Endothelial cell of umbilical vein (primary cell): ENCODE data around the gene NUDT16L1. TPM values are rescaled to one million over a fixed set of nuclear protein-coding genes. Genes with fewer than 3 reads are reported as not detected.

ENCODE experiments used
- BruUV-seq: library from RNA; stranded (reverse); fragments of 400-500 nt; replicated peaks from 2 replicates; lab custom pipeline; 2021; lab: Mats Ljungman, UMichigan
- CTCF ChIA-PET: fragments of 300-600, 350-600 bp; sonication (Branson Sonifier 250); formaldehyde crosslinking; loops from one replicate; lab custom pipeline; 2021; ENCODE audit warnings: antibody characterized with exemption, inconsistent platforms; lab: Charles Lee
- POLR2A ChIA-PET: fragments of 300-600, 350-600 bp; sonication (Branson Sonifier 250); formaldehyde crosslinking; loops from one replicate; lab custom pipeline; 2021; ENCODE audit warnings: antibody characterized with exemption, inconsistent platforms; lab: Charles Lee
- DNase-seq: peaks from one replicate; pipeline ENCODE4 v3.0.0-alpha.2; 2011; ENCODE audit warnings: low read depth, low spot score
- FAIRE-seq: peaks from 2 replicates; lab custom pipeline; 2011; peaks lifted over from hg19 to GRCh38; lab: Jason Lieb, UNC
- H2AFZ ChIP-seq: 2 replicates; pipeline ENCODE4 v1.6.0; 2012; ENCODE audit warnings: low read depth, low read length, control low read depth, inconsistent platforms
- H3K27ac ChIP-seq: 2 replicates; pipeline ENCODE4 v1.5.1; 2011; ENCODE audit warnings: low read depth, mild to moderate bottlenecking, control low read depth, low read length, moderate library complexity; ENCODE audit not compliant: insufficient read depth
- H3K27me3 ChIP-seq, 2 experiments: 2 replicates each; pipeline versions ENCODE4 v1.6.0 to v1.6.1; 2011; ENCODE audit warnings: low read length in 2 of 2, mixed read lengths in 1 of 2; ENCODE audit not compliant: control insufficient read depth in 2 of 2, insufficient read depth in 2 of 2
- H3K36me3 ChIP-seq, 2 experiments: 2 replicates in 1 of 2; 3 replicates in 1 of 2; pipeline ENCODE4 v1.5.1; 2011; ENCODE audit warnings: low read length in 2 of 2, mild to moderate bottlenecking in 1 of 2, moderate library complexity in 1 of 2; ENCODE audit not compliant: control insufficient read depth in 2 of 2, insufficient read depth in 2 of 2; ENCODE audit errors: extremely low read depth in 1 of 2
- H3K4me1 ChIP-seq: 3 replicates; pipeline ENCODE4 v1.5.1; 2011; ENCODE audit warnings: mild to moderate bottlenecking, low read length; ENCODE audit not compliant: control insufficient read depth, insufficient read depth; ENCODE audit errors: extremely low read depth
- H3K4me2 ChIP-seq: 2 replicates; pipeline ENCODE4 v1.6.1; 2011; ENCODE audit warnings: low read length, control low read depth, mixed read lengths; ENCODE audit not compliant: insufficient read depth
- H3K4me3 ChIP-seq, 3 experiments: fragments of 200-600 bp in 1 of 3; sonication (generic), shearing (Covaris generic) in 1 of 3; replicated peaks in 1 of 3; 2 replicates each; pipeline ENCODE4 v1.5.1; 2011 to 2016; ENCODE audit warnings: control low read depth in 3 of 3, low read length in 3 of 3, mild to moderate bottlenecking in 2 of 3, inconsistent platforms in 1 of 3, low read depth in 1 of 3, moderate library complexity in 1 of 3; ENCODE audit not compliant: insufficient read depth in 1 of 3
- H3K79me2 ChIP-seq: 2 replicates; pipeline ENCODE4 v1.6.0; 2012; ENCODE audit warnings: low read length, inconsistent platforms; ENCODE audit not compliant: control insufficient read depth, insufficient read depth
- H3K9ac ChIP-seq: replicated peaks from 2 replicates; pipeline ENCODE3; 2011; ENCODE audit warnings: low read length, control low read depth; ENCODE audit not compliant: insufficient read depth; ENCODE audit errors: extremely low read depth
- H3K9me1 ChIP-seq: replicated peaks from 3 replicates; pipeline ENCODE4 v1.6.0; 2011; ENCODE audit warnings: mild to moderate bottlenecking, low read length; ENCODE audit not compliant: control insufficient read depth, insufficient read depth; ENCODE audit errors: extremely low read depth
- H3K9me3 ChIP-seq: replicated peaks from 2 replicates; pipeline ENCODE4 v1.5.1; 2012; ENCODE audit warnings: low read length, inconsistent platforms; ENCODE audit not compliant: control insufficient read depth, insufficient read depth
- H4K20me1 ChIP-seq: replicated peaks from 2 replicates; pipeline ENCODE3; 2011; ENCODE audit warnings: mild to moderate bottlenecking, low read length; ENCODE audit not compliant: control insufficient read depth, insufficient read depth; ENCODE audit errors: extremely low read depth
- EZH2 ChIP-seq: IDR thresholded peaks from 2 replicates; pipeline ENCODE4 v1.6.1; 2012; ENCODE audit warnings: borderline replicate concordance, low read depth, mild to moderate bottlenecking, moderate library complexity, low read length, inconsistent platforms; ENCODE audit not compliant: severe bottlenecking
- FOS ChIP-seq: IDR thresholded peaks from 2 replicates; pipeline ENCODE4 v1.6.1; 2011; ENCODE audit warnings: mild to moderate bottlenecking, low read length, moderate library complexity, borderline replicate concordance; ENCODE audit not compliant: insufficient read depth
- GATA2 ChIP-seq: IDR thresholded peaks from 2 replicates; pipeline ENCODE4 v1.7.0; 2011; ENCODE audit warnings: low read depth, mild to moderate bottlenecking, moderate library complexity, mixed read lengths, low read length; ENCODE audit not compliant: insufficient read length, insufficient read depth
- JUN ChIP-seq: IDR thresholded peaks from 2 replicates; pipeline ENCODE4 v1.6.1; 2011; ENCODE audit warnings: borderline replicate concordance, low read depth; ENCODE audit not compliant: insufficient read length, insufficient read depth
- MYC ChIP-seq: IDR thresholded peaks from one replicate; pipeline ENCODE4 v1.6.1; 2011; ENCODE audit warnings: mild to moderate bottlenecking, low read depth, low read length
- POLR2A ChIP-seq: IDR thresholded peaks from 2 replicates; pipeline ENCODE4 v1.6.1; 2012; ENCODE audit warnings: low read depth, mild to moderate bottlenecking, control low read depth, low read length
- POLR2AphosphoS5 ChIP-seq: IDR thresholded peaks from 2 replicates; pipeline ENCODE4 v1.6.1; 2012; ENCODE audit warnings: low read depth, mild to moderate bottlenecking, control low read depth, low read length, moderate library complexity; ENCODE audit not compliant: insufficient read depth
- dilution Hi-C: fragments of 300-500 bp; cut with MboI; formaldehyde crosslinking; loops from one replicate; pipeline ENCODE4 v1.15.0; 2019; ENCODE audit warnings: low sequenced_read_pairs; ENCODE audit not compliant: extremely low pct_ligation_motif_present
- intact Hi-C: fragments of 100-400 bp; cut with micrococcal nuclease; formaldehyde crosslinking; loops from one replicate; pipeline ENCODE4 v1.10.0; 2022
- polyA plus RNA-seq, 4 experiments: library from polyadenylated mRNA; depleted of rRNA in 3 of 4; stranded (reverse) in 3 of 4; unstranded in 1 of 4; fragments of >200 nt; gene quantifications; 2 replicates each; pipeline versions ENCODE4 v1.2.1 to v1.2.3, GENCODE V29; 2011 to 2012; ENCODE audit warnings: missing spikeins in 1 of 4
- total RNA-seq: library from RNA; stranded (reverse); gene quantifications from 2 replicates; pipeline ENCODE4 v1.2.3, GENCODE V29; 2021
- TF ChIP-seq, protein P1 (sequence below): IDR thresholded peaks from 2 replicates; pipeline ENCODE4 v1.6.1; 2011; ENCODE audit not compliant: insufficient read depth, insufficient read length
- TF ChIP-seq, protein P2 (sequence below), 2 donors: IDR thresholded peaks; 1 replicate in 1 of 2; 2 replicates in 1 of 2; pipeline ENCODE4 v1.5.1; 2011; ENCODE audit warnings: low read length in 2 of 2, mild to moderate bottlenecking in 2 of 2, moderate library complexity in 2 of 2, control low read depth in 1 of 2, inconsistent platforms in 1 of 2, low read depth in 1 of 2; ENCODE audit not compliant: insufficient read depth in 1 of 2; ENCODE audit errors: extremely low read depth in 1 of 2

Gene NUDT16L1
- total and polyA plus RNA-seq, 2 donors (not counting 3 experiments of a cell fraction or from before 2014, with no cell fraction given) = 24.7 to 53.1 TPM

DNA sequence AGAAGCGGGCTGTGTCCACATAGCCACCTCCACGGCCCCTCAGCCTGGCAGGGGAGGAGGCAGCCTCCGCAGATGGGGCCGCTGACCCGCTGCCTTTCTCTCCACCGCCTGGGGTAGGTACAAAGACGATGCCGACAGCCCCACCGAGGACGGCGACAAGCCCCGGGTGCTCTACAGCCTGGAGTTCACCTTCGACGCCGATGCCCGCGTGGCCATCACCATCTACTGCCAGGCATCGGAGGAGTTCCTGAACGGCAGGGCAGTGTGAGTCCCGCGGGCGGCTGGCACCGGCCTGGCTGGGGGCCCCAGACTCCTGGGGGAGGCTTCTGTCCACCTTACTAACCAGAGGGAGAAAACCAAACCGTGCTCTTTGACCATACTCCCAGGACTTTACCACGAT lies 40.8 kb upstream of the NUDT16L1 start:
- H3K27me3 ChIP-seq = no peaks in the 10 kb centered on the region
- H3K27ac ChIP-seq = no peak overlapping the region
- ChIA-PET CTCF (no interaction called here), POLR2A (no interaction called here)
- H3K9me1 ChIP-seq = no peaks in the 10 kb centered on the region
- no peaks in the 10 kb centered on the region for H3K4me1 ChIP-seq
- TF ChIP-seq POLR2AphosphoS5 = no peak
- TF ChIP-seq, protein P1, sequence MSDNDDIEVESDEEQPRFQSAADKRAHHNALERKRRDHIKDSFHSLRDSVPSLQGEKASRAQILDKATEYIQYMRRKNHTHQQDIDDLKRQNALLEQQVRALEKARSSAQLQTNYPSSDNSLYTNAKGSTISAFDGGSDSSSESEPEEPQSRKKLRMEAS = no peak
- no peak for TF ChIP-seq JUN
- no peak for TF ChIP-seq FOS
- no peak for TF ChIP-seq GATA2
- no peak for TF ChIP-seq MYC
- no peak for TF ChIP-seq POLR2A
- no peak for TF ChIP-seq EZH2
- TF ChIP-seq, protein P2, sequence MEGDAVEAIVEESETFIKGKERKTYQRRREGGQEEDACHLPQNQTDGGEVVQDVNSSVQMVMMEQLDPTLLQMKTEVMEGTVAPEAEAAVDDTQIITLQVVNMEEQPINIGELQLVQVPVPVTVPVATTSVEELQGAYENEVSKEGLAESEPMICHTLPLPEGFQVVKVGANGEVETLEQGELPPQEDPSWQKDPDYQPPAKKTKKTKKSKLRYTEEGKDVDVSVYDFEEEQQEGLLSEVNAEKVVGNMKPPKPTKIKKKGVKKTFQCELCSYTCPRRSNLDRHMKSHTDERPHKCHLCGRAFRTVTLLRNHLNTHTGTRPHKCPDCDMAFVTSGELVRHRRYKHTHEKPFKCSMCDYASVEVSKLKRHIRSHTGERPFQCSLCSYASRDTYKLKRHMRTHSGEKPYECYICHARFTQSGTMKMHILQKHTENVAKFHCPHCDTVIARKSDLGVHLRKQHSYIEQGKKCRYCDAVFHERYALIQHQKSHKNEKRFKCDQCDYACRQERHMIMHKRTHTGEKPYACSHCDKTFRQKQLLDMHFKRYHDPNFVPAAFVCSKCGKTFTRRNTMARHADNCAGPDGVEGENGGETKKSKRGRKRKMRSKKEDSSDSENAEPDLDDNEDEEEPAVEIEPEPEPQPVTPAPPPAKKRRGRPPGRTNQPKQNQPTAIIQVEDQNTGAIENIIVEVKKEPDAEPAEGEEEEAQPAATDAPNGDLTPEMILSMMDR (IDR thresholded peaks at IDR 0.05; ENCODE audit: extremely low read depth in 1 of 2, insufficient read depth in 1 of 2, low read depth in 1 of 2, low read length in 2 of 2) = no peak
- H3K9ac ChIP-seq = no peak overlapping the region
- no TSS peak for BruUV-seq
- peaks cover 7 to 38% of the 10 kb centered on the region in 2 experiments for H3K36me3 ChIP-seq
- DNase-seq (no peak), FAIRE-seq (no peak)
- peaks cover 3% of the 10 kb centered on the region for H3K79me2 ChIP-seq
- no peak overlapping the region for H3K4me3 ChIP-seq
- intact Hi-C loops = no loop called here
- H3K4me2 ChIP-seq = no peak overlapping the region
- no peak overlapping the region for H2AFZ ChIP-seq
- H4K20me1 ChIP-seq = no peaks in the 10 kb centered on the region
- no peaks in the 10 kb centered on the region for H3K9me3 ChIP-seq
- dilution Hi-C loops = no loop called here
